SU-DHL-6 (cell line): ENCODE results near the gene KLHL40.

Source experiments
- CTCF ChIP-seq: fragments of 200-600 bp; sonication (generic); IDR thresholded peaks from one replicate; pipeline ENCODE4 v1.5.1; 2017; ENCODE audit warnings: antibody characterized with exemption, mild to moderate bottlenecking, low read length, moderate library complexity; ENCODE audit not compliant: insufficient read depth, poor library complexity, severe bottlenecking
- EZH2phosphoT487 ChIP-seq: fragments of 200-600 bp; sonication (generic), shearing (Covaris generic); conservative IDR thresholded peaks from 2 replicates; pipeline ENCODE4 v1.6.1; 2018; ENCODE audit warnings: mild to moderate bottlenecking, antibody characterized with exemption, low read length, moderate library complexity, mixed read lengths

DNA sequence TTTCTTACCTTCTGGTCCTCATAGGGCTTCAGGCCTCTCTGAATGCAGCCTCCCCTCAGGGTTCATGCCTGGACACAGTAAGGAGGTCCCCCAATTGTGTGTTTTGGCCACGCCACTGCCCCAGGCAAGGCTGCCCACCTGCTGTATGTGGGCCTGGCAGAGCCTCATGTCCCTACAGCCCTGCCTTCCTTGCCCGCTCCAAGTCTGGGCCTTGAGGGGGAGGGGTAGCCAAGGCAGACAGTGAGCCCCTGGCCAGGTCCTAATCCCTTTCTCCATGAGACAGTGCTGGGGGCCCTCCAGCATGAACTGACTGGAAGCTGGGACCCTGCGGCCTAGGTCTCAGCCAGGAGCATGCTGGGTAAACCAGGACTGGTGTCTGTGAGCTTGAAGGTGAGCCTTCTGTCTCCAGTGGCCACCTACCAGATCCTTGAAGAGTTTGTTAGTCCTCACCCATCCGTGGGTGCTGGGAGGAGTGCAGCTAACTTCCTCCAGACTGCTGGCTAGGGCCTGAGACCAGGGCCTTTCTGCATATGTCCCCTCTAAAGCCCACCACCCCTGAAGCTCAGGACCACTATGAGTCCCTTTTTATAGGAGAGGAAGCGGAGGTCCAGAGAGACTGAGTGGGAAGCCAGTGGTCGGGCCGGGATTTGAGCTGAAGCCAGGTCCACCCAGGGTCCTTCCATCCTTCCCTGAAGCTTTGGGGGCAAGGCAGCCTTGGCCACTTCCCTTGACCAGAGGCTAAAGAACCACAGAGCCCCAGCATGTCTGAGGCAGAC lies 23.1 kb upstream of the KLHL40 start:
- TF ChIP-seq CTCF = no peak
- TF ChIP-seq EZH2phosphoT487 = no peak
